Ureter (tissue), 1 donor: ENCODE data around the gene QSOX2. TPM values are rescaled to one million over a fixed set of nuclear protein-coding genes. Genes with fewer than 3 reads are reported as not detected.

Source experiments
- DNase-seq: peaks from one replicate; pipeline ENCODE4 v3.0.0-alpha.2; 2020; ENCODE audit warnings: low spot score
- total RNA-seq: library from RNA; stranded (reverse); gene quantifications from one replicate; pipeline ENCODE4 v1.2.4, GENCODE V29; 2023
- donor health status: DM: yes; HTN: yes; CAD: no.

The QSOX2 gene
- total RNA-seq, 1 donor from 2014 or later: 12.8 TPM

DNA sequence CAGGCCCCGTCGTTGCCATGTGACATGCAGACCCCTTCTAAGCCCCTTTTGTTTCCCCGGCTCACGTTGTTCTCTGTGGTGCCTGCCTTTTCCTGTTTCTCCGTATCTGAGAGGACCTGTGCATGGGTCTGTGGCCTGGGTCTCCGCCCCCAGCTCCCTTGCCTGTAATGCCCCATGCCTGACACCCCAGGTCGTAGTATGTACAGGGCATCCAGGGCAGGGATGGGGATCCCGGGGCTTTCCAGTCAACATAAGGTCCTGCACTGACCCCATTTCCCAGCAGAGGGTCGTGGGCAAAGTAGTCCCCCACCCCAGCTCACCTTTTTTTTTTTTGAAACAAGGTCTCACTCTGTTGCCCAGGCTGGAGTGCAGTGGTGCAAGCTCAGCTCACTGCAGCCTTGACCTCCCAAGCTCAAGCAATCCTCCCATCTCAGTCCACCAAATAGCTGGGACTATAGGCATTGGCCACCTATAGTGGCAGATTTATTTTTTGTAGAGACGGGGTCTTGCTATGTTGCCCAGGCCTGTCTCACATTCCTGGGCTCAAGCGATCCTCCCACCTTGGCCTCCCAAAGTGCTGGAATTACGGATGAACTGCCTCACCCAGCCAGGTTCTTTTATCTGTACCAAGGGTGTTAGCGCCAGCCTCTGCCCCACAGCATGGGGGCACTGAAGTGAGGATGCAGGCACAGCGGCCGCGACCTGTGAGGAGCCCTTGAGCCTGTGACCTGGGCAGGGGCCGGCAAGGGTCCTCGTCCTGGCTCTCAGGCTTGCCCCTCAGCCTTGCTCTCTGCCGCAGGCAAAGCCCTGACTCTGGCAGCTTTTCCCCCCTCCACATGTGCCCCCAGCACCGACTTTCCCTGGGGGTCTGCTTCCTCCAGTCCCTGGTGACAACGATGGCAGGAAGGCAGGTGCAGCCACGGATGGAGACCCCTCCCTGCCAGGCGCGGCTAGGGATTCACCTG, 19.1 kb upstream of the QSOX2 start:
- no peak for DNase-seq

GRCh38 chr9:136264031-136264430, 18.4 kb upstream of the QSOX2 start:
- DNase-seq: no peak

DNA sequence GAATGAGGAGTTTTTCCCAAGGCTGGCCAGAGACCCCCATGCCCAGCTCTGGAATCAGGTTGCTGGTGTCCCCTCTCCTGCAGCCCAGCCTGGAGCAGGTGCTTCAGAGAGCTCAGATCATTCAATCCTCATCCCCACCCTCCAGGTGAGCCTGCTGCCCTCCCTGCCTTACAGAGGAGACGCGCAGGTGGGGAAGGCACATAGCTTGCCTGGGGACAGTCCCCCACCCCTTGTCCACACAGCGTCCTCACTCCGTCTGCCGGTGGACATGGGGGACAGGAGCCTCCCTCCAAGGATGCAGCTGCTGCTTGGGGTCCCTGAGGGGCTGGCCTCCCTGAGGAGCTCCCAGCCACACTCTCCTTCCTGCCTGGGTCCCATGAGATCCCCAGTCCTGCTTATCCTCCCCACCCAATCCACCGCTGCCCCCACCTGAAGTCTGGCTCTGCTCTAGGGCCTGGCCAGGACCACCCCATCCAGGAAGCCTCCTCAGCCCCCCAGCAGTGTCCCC, 17.1 kb upstream of the QSOX2 start:
- DNase-seq: no peak

DNA sequence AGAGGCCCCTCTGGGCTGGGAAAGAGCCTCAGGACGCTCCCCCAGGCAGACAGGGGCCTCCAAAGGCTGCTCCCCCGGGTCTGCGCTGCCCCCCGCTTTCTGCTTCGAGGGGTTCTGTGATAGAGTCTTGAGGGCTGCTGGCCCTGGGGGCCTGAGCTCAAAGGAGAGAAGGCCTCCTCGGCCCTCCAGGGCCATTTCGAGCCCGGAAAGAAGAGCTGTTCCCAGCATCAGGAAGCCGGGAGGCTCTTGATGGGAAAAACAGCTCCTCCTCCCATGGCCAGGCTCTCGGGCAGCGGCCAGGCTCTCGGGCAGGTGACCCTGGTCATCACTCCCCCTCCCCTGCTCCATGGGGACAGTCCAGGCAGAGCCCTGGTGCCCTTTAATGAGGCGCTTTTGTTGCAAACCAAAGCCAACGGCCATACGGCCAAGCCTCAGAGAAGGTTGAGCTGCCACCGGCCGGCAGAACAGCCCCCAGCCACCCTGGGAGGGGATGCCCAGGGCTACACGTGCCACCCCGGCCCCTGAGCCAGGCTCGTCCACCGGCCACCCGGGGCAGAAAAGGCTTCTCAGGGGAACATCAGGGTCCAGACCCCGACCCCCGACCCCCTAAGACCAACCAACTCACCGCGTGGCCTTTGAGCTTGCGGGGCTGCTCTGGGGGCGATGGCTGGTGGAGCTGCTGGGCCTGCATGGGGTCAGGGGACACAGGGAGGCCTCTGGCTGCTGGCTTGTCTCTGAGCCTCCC, 16.2 kb upstream of the QSOX2 start:
- DNase-seq: no peak

DNA sequence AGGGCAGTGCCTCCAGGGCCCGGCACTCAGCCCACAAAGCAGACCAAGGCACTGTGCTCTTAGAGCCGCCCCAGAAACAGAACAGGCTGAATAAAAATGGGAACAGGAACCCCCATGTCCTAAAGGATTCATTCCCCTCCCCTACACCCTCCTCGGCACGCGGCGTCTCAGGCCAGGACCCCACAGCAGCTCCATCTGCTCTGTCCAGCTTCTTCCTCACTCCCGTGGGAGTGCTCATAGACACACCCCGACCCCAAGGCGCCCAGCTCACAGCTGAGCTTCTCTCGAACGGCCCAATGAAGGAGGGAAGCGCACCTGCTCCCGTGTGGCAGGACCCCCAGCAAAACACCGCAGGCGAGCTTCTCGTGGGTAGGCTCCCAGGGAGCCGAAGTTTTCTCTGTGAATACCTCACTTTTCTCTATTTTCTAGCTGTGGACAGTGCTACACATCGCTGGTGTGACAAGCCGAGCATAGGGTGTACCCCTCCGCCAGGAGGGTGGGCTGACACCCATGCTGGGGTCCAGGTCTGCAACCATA, 15.4 kb upstream of the QSOX2 start:
- no peak for DNase-seq

DNA sequence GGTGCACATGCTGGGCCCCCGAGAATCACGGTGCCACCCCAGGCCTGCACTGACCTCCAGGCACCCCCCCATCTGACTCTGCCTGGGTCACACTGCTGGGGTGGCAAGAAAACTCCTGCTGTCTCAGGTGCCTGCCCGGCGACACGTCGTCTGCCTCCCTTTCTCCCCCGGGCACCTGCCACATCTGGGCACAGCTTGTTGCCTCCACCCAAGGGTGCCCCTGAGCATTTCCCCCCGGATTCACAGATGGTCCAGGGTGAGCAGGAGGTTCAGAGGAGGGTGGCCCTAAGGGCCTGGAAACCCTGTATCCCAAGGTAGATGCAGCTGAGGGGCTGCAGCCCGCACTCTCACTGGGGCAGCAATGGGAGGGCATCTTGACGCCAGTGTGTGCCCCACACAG, 14.9 kb upstream of the QSOX2 start:
- DNase-seq: no peak

GRCh38 chr9:136259836-136260235, 14.2 kb upstream of the QSOX2 start:
- no peak for DNase-seq

DNA sequence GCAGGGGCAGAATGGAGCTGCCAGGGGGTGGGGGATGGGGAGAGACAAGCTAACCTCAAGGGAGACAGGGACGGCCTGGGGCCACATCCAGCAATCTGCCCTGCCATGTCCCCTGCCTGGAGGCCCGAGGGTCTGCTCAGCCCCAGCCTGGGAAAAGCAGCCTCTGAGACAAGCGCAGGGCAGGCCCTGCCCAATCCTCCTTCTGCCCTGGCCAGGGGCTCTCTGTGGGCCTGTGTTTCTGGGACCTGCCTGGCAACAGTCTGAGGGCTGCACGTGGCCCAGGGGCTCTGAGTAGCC, 13.9 kb upstream of the QSOX2 start:
- no peak for DNase-seq

DNA sequence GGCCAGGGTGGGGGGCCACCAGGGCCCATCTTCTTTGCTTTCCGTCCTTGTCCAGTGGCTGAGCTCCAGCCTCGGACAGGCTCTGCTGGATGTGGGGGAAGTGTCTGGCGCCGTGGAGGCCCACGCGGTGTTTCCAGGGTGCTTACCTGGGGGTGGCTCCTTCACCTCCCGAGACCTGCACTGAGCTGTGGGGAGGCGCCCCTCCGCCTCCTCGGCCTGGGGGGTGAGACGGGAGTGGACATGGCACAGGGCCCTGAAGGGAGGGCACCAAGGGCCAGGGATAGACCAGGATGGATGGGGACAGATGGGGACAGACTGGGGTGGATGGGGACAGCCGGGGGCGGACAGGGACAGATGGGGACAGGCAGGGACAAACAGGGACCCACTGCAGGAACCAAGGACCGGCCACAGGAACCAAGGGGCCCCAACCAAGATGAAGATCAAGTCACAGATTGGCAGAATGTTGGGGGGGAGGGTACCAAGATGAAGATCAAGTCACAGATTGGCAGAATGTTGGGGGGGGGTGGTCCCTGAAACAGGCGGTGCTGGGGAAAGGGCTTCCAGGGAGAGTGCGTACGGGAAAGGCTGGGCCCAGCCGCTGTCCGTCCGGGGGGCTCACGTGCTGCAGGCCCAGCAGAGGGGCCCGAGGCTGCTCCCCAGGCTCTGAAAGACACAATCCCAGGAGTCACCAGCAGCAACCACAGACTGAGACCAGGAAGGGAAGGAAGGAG, 13.3 kb upstream of the QSOX2 start:
- DNase-seq: no peak

DNA sequence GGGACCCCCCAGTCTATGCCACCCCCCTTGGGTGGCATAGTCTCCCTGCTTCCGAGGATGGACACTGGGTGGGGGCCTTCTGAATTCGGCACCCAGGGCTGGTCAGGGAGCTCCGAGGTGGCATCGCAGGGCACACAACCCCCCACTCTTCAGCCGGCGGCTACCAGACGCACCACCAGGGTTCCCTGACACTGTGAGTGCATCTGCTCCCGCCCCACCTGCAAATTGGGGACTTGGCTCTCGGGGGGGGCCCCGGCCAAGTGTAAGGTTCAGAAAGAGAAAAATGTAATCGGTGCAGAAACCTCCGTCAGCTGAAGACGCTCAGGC, 12.7 kb upstream of the QSOX2 start:
- DNase-seq: no peak

DNA sequence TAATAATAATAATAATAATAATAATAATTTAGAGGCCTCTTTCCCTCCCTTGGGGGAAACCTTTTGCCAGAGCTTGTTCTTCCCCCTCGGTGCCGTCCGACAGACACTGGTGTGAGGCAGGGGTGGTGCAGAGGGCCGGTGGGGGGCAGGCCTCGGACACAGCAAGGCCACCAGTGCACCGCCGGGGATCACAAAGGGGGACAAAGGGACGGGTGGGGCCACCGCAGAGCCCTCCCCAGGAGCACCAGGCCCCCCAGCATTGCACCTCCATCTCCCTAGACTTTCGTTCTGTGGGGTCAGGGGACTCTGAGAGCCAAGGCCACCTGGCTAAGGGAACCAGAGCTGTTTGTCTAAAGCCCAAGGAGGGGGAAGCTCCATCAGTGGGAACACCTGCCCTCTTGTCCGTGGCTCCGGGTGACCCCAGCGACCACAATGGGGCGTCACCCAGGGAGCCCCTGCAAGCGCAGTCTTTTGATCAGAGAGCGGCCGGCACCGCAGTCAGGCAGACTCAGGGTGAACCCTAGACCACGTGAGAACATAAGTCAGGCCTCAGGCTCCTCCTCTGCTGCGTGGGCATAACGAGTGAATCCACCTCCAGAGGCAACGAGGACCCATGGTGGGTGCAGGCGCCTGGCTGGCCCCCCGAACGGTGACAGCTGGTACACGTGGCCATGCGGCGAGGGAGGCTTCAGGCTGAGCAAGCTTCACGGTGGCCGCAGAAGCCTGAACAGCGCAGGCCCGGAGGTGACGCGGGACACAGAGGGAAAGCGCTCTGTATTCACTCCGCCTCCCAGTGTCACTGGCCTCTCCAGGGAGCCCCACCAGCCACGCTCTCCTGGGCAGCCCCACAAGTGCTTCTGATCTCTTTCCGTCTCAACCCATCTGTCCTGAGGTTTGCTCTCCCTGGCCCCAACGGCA, 12.0 kb upstream of the QSOX2 start:
- DNase-seq: no peak

DNA sequence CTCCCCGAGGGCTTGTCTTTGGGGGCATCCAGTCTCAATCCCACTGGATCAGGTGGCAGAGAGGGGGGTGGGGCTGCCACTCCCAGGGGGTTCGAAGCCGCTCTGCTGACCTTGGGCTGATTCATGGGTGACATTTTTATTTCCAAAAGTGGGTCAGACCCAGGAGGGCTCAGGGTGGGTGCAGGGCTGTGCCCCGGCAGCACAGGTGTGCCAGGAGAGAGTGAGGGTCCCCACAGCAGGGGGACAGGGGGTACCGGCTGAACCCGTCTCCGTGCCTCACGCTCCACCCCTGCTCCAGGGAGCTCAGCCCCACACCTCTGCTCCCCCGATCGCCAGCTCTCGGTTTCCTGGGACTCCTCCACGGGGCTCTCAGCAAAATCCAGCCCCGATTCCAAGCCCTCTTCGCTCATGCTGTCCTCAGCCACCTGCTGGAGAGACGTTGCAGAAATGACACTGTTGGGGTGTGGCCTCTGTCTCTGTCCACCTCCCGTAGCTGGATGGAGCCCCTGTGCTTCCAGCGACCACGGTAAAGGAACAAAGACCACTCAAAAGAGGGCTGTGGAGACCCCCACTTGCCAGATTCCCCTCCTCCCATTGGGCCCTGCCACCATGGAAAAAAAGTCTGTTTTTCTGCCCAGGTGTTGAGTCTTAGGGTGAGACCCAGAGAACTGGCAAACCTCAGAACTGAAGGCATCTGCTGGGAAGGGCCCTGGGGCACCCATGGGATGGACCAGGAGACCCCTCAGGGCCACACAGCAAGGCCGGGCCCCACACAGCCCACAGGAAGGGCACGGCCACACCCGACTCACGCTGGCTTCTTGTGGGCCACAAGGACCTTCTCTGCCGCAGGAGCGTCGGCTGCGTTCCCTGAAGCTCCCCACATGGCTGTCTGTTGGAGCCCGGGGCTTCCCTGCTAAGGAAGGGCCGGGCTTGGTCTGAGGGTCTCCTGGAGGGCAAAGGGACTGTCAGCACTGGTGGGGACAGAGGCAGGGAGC, 10.6 kb upstream of the QSOX2 start:
- no peak for DNase-seq

- no peak for DNase-seq
These were observed 9.5 kb upstream of the QSOX2 start for GRCh38 chr9:136255166-136255538.

- no peak for DNase-seq
These were observed 9.0 kb upstream of the QSOX2 start for GRCh38 chr9:136254381-136255165.

- DNase-seq: no peak
These were observed 7.9 kb upstream of the QSOX2 start for GRCh38 chr9:136253246-136254130.

DNA sequence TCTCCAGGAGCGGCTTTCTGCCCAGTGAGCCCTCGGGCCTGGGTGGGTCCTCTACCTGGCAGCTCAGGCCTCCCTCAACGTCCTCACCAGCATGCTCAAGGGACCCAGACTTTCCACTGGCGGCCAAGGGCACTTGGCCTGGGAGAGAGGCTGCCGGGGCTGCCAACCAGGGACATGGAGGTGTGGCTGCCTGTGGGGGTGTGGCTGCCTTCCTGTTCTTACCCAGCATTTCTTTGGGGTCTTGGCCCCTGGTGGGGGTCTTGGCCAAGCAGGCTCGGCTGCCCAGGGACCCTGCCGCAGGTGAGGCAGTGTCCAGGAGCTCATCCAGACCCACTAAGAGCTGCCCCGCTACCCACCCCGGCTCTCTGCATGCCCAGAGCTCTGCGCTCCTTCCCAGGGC, 7.2 kb upstream of the QSOX2 start:
- DNase-seq: no peak

DNA sequence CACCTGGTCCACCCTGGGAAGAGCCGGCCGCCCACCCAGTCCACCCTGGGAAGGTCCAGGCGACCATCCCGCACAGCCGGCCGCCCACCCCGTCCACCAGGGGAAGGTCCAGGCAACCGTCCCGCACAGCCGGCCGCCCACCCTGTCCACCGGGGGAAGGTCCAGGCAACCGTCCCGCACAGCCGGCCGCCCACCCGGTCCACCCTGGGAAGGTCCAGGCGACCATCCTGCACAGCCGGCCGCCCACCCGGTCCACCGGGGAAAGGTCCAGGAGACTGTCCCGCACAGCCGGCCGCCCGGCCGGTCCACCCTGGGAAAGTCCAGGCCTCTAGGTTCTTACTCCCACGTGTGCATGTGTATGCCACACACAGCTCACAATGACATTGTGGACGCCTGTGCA, 6.7 kb upstream of the QSOX2 start:
- DNase-seq: no peak
